ENCODE data around the gene TBXAS1.
A peak's percentile ranks its signal among the peaks of the same experiment; 100 is the strongest.
"Not testable (repeated sequence)": the region's sequence is repeated elsewhere in the genome, so short reads cannot be mapped to it uniquely, and the experiment has no call there.

TBXAS1 gene

GRCh38 chr7:139914306-139915267, 85.5 kb downstream of the TBXAS1 start:
- no peak for DNase-seq (ENCODE audit: low spot score)

- no peak for DNase-seq (ENCODE audit: low spot score)
Observed at GRCh38 chr7:139915268-139915863, 86.3 kb downstream of the TBXAS1 start.

- DNase-seq (ENCODE audit: low spot score) = peak; percentile 61
Observed at GRCh38 chr7:139915864-139916716, 87.0 kb downstream of the TBXAS1 start.

- no peak for DNase-seq (ENCODE audit: low spot score)
Observed at GRCh38 chr7:139916717-139917395, 87.8 kb downstream of the TBXAS1 start.

- DNase-seq (ENCODE audit: low spot score) = no peak
Observed at GRCh38 chr7:139917851-139918250, 88.8 kb downstream of the TBXAS1 start.

GRCh38 chr7:139918480-139918879, 89.4 kb downstream of the TBXAS1 start:
- no peak for DNase-seq (ENCODE audit: low spot score)

GRCh38 chr7:139923090-139923489, 94.0 kb downstream of the TBXAS1 start:
- no peak for DNase-seq (ENCODE audit: low spot score)

- DNase-seq (ENCODE audit: low spot score) = no peak
Observed at GRCh38 chr7:139924461-139924860, 95.4 kb downstream of the TBXAS1 start.

- not testable (repeated sequence) for DNase-seq (ENCODE audit: low spot score)
Observed at GRCh38 chr7:139929221-139929620, 100.2 kb downstream of the TBXAS1 start.

GRCh38 chr7:139930286-139930965, 101.4 kb downstream of the TBXAS1 start:
- DNase-seq (ENCODE audit: low spot score) = no peak

- no peak for DNase-seq (ENCODE audit: low spot score)
Observed at GRCh38 chr7:139931190-139931934, 102.3 kb downstream of the TBXAS1 start.

GRCh38 chr7:139932531-139932930, 103.5 kb downstream of the TBXAS1 start:
- no peak for DNase-seq (ENCODE audit: low spot score)

GRCh38 chr7:139936760-139937310, 107.8 kb downstream of the TBXAS1 start:
- DNase-seq (ENCODE audit: low spot score) = no peak

- no peak for DNase-seq (ENCODE audit: low spot score)
Observed at GRCh38 chr7:139937715-139938114, 108.7 kb downstream of the TBXAS1 start.

GRCh38 chr7:139940866-139941265, 111.8 kb downstream of the TBXAS1 start:
- DNase-seq (ENCODE audit: low spot score) = no peak

GRCh38 chr7:139941421-139941820, 112.4 kb downstream of the TBXAS1 start:
- no peak for DNase-seq (ENCODE audit: low spot score)

GRCh38 chr7:139941866-139942265, 112.8 kb downstream of the TBXAS1 start:
- no peak for DNase-seq (ENCODE audit: low spot score)

GRCh38 chr7:139942636-139943035, 113.6 kb downstream of the TBXAS1 start:
- DNase-seq (ENCODE audit: low spot score) = no peak

GRCh38 chr7:139943401-139943800, 114.3 kb downstream of the TBXAS1 start:
- DNase-seq (ENCODE audit: low spot score) = no peak

- no peak for DNase-seq (ENCODE audit: low spot score)
Observed at GRCh38 chr7:139944248-139944647, 115.2 kb downstream of the TBXAS1 start.

Data from CD4-positive, alpha-beta T cell treated with Interleukin-15 for 4 hours (primary cell).